ENCODE results near the gene PAOX.

DNA sequence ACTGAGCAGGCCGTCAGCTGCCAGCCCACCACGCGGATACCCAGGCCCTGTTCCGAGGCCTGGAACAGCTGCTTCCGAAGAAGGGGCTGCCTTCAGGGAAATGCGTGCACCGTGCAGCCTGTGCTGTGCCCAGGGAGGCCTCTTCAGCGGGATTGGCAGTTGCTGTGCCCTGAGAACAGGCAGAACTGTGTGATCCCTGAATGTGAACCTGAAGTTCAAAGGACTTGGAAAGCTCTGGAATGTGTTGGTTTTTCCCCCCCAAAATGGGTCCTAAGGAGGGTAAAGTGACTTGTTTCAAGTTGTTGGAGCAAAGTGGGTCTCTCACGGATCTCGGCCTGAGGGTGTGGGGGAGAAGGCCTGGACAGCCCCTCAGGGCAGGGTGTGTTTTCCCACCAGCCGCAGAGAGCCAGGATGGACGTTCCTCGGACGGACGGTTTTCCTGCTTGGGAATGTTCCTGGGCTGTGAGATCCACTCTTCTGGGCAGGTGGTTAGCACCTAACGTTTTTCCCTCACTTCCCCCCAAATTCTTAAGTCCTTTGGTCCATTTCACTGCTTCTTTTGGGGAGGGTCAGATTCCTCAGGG lies 43.3 kb downstream of the PAOX start:
- TF ChIP-seq EZH2 (IDR thresholded peaks at IDR 0.05) (no peak), EZH2phosphoT487 (IDR thresholded peaks at IDR 0.05) (no peak)
- TF ChIP-seq, protein P1, sequence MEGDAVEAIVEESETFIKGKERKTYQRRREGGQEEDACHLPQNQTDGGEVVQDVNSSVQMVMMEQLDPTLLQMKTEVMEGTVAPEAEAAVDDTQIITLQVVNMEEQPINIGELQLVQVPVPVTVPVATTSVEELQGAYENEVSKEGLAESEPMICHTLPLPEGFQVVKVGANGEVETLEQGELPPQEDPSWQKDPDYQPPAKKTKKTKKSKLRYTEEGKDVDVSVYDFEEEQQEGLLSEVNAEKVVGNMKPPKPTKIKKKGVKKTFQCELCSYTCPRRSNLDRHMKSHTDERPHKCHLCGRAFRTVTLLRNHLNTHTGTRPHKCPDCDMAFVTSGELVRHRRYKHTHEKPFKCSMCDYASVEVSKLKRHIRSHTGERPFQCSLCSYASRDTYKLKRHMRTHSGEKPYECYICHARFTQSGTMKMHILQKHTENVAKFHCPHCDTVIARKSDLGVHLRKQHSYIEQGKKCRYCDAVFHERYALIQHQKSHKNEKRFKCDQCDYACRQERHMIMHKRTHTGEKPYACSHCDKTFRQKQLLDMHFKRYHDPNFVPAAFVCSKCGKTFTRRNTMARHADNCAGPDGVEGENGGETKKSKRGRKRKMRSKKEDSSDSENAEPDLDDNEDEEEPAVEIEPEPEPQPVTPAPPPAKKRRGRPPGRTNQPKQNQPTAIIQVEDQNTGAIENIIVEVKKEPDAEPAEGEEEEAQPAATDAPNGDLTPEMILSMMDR (IDR thresholded peaks at IDR 0.05), result no peak
